ENCODE measurements around the gene GDPD5.

The GDPD5 gene, protein sequence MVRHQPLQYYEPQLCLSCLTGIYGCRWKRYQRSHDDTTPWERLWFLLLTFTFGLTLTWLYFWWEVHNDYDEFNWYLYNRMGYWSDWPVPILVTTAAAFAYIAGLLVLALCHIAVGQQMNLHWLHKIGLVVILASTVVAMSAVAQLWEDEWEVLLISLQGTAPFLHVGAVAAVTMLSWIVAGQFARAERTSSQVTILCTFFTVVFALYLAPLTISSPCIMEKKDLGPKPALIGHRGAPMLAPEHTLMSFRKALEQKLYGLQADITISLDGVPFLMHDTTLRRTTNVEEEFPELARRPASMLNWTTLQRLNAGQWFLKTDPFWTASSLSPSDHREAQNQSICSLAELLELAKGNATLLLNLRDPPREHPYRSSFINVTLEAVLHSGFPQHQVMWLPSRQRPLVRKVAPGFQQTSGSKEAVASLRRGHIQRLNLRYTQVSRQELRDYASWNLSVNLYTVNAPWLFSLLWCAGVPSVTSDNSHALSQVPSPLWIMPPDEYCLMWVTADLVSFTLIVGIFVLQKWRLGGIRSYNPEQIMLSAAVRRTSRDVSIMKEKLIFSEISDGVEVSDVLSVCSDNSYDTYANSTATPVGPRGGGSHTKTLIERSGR

DNA sequence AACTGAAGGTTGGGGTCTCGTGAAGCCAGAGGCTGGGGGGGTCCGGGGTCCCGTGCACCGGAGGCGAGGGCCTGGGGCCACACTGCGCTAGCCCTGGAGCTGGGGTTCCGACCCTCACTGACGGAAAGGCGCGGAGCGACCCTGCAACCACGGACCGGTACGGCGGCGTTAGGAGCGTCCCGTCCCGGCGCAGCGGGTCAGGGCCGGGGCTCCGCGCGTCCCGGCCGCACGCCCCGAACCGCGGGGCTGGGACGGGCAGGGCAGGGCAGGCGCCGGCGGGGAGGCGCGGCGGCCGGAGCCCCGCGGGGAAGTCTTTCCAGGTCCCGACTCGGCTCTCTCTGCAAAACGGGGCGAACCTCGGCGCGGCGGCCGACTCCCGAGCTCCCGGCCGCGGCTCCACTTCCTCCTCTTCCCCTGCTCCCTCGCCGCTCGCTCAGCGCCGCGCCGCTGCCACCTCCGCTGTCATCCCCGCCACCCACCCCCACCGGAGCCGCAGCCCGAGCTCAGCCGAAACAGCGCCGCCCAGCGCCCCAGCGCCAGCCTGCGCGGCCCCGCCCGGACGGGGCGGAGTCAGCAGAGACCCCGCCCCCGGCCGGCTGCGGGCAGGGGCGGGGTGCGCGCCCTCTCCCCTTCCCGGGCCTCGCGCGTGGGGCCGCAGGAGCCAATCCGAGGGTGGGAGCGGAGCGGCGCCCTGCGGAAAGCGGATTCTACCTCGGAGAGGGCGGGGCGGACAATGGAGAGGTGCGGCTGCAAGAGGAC is at the start of gene GDPD5:
TSS of gene GDPD5 (minus strand) at position 509 of the 759 bp plus-strand sequence. CDS start 48,206 bp downstream, outside the sequence.
- DNase-seq = peak; percentile 83

DNA sequence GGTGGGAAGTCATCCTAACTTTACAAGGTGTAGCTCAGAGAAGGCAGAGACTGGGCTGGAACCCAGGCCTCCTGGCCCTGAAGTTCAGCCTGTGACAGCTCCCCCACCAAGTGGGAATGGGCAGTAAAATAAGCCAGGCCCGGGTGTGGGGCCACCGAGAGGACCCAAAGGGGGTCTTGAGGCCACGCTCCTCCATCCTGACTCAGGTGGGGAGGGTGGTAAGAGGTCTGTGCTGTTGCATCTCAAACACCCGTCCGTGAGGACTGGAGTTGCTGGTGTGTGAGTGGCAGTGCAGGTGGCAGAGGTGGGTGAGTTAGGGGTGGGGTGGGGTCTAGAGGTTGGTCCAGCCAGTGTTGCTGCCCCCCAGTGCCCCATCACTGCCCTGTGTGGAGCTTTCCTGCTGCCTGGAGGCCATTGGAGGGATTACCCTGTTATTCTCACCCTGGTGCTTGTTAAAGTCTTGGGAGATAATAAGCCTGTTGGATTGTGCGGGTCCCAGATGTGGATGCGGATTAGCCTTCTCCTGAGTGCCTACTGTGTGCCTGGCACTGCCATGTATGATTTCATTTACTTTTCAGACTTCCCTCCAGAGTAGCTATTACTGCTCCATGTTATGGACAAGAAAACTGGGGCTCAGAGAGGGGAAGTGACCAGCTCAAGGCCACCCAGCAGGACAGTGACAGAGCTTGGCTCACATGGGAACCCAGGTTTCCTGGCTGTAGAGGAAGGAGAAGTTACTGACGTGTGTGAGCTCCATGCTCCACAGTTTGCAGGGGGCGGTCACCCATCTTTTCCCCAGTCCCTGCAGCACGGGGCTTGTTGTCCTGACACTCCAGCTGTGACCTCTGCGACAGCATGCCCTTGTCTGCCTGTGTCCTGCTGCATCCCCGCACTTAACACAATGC is 49.2 kb upstream of the GDPD5 start:
- no peak for DNase-seq

DNA sequence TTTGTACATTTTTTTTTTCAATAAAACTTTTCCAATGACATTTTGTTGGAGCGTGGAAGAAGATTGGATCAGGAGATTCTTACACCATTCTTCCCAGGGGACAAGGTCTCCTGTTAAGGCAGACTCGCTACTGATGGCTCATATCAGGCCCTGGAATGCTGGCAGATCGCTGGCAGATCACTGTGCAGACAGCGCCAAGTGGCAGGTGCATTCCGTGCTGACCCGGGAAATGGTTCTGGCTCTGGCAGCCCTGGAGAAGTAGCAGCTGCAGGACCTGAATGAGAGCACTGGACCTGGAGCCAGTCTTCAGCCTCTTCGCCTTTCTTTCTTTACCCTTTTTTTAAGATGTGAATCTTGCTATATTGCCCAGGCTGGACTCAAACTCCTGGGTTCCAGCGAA is 47.0 kb upstream of the GDPD5 start:
- DNase-seq = no peak

DNA sequence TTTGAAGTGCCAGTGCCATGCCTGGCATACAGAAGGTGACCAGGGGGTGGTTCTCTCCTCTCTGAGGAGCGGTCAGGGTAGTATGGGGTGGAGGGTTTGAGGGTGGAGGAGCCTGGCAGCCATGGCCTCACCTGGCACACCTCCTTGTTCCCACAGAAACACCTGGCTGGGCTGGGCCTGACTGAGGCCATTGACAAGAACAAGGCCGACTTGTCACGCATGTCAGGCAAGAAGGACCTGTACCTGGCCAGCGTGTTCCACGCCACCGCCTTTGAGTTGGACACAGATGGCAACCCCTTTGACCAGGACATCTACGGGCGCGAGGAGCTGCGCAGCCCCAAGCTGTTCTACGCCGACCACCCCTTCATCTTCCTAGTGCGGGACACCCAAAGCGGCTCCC is 45.9 kb upstream of the GDPD5 start:
- DNase-seq = no peak

DNA sequence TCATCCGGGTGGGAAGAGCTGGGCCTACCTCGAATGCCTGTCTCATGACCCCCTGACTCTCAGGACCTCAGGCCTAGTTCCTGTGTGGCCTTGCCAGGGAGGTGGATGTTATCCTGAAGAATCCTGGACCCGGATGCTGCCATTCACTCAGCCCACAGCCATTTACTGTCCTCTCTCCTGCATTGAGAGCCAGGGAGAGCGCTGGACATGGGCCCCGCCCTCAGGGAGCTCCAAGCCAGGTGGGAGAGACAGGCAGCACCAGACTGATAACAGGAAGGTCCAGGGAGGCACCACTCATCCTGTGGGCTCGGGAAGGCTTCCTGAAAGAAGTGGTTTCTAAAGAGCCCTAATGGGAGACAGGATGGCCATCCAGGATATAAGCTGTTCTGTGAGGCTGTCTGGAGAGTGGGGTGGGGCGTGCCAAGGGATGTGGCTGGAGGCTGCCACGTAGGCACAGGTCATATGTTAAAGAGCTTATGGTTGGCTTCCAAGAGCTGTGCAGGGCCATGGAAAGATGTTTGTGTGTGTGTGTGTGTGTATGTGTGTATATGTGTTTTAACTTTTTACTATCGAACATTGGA is 44.9 kb upstream of the GDPD5 start:
- DNase-seq = no peak

DNA sequence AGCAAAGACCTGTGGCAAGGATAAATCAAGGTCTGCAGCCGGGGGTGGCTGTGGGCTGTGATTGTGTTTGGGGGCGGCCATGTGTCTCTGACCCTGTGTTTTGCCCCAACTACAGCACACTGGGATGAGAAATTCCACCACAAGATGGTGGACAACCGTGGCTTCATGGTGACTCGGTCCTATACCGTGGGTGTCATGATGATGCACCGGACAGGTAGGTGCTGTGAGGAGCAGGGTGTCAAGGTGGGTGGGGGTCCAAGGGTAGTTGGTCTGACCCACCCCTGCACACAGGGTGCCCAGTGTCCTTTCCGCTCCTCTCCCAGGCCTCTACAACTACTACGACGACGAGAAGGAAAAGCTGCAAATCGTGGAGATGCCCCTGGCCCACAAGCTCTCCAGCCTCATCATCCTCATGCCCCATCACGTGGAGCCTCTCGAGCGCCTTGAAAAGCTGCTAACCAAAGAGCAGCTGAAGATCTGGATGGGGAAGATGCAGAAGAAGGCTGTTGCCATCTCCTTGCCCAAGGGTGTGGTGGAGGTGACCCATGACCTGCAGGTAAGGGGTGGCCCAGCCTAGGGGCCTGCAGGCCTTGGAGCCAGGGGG is 43.0 kb upstream of the GDPD5 start:
- DNase-seq = no peak

DNA sequence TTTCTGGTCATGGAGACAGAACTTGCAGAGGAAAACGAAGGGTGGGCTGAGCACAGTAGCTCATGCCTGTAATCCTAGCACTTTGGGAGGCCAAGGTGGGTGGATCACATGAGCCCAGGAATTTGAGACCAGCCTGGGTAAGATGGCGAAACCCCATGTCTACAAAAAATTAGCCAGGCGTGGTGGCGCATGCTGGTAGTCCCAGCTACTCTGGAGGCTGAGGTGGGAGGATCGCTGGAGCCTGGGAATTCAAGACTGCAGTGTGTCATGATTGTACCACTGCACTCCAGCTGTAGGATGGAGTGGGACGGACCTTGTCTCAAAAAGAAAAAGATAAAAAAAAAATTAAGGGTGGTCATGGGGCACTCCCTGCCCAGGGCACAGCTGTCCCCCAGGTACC is 42.2 kb upstream of the GDPD5 start:
- DNase-seq = no peak

DNA sequence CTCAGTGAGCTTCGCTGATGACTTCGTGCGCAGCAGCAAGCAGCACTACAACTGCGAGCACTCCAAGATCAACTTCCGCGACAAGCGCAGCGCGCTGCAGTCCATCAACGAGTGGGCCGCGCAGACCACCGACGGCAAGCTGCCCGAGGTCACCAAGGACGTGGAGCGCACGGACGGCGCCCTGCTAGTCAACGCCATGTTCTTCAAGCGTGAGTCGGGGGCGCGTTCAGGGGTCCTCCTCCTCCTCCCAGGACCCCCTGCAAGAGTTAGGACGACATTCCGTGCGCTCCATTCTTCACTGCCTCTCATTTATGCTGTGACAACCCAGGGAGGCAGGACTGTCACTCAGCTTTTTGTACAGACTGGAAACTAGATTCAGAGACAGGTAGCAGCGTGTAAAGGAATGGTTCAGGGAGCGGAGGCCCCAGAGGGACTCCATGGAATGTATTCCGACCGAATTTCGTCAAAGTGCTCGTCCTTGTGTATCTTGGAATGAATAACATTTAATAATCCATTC is 41.1 kb upstream of the GDPD5 start:
- no peak for DNase-seq

DNA sequence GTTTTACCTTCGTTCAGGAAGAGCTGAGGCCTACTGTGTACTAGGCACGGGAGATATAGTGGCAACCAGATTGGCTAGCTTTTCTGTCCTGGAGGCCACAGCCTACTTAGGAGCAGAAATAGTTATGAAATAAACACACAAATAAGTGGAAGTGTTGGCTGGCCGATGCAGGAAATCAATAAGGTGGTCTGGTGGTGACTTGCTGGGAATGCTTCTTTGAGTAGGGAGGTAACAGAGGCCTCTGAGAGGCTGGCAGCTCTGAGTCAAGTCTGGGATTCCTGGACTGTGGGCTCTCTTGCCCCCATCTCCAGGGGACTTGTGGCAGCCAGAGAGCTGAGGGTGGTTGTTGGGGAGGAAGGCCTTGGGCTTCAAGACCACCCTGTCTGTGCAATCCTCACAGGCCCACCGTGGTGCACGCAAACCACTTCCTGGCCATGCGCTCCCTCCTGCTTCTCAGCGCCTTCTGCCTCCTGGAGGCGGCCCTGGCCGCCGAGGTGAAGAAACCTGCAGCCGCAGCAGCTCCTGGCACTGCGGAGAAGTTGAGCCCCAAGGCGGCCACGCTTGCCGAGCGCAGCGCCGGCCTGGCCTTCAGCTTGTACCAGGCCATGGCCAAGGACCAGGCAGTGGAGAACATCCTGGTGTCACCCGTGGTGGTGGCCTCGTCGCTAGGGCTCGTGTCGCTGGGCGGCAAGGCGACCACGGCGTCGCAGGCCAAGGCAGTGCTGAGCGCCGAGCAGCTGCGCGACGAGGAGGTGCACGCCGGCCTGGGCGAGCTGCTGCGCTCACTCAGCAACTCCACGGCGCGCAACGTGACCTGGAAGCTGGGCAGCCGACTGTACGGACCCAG is 40.4 kb upstream of the GDPD5 start:
- DNase-seq = no peak

DNA sequence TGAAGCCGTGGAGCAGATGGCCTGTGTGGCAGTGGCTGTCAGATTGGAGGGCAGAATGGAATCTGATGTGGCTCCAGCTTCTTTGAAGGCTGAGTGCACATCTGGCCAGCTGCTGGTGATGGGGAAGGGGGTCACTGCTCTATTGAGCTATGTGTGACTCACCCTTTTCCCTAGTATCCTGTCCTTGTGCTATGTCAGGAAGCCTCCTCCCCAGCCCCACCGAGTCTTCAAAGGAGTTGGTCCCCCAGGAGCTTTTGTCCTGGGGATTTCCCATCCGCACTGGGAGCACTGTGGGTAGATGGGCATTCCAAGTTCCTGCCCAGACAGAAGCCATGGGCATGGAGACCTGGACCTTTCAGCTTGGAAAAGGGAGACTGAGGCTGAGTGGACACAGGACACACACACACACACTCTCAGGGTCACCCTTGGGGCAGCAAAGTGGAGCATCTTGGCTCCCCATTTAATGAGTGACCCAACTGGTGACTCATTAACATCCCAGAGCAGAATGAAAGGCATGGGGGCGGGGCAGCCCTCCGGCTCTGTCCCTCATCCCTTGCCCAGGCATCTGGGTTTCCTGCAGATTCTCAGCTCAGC is 39.6 kb upstream of the GDPD5 start:
- no peak for DNase-seq

DNA sequence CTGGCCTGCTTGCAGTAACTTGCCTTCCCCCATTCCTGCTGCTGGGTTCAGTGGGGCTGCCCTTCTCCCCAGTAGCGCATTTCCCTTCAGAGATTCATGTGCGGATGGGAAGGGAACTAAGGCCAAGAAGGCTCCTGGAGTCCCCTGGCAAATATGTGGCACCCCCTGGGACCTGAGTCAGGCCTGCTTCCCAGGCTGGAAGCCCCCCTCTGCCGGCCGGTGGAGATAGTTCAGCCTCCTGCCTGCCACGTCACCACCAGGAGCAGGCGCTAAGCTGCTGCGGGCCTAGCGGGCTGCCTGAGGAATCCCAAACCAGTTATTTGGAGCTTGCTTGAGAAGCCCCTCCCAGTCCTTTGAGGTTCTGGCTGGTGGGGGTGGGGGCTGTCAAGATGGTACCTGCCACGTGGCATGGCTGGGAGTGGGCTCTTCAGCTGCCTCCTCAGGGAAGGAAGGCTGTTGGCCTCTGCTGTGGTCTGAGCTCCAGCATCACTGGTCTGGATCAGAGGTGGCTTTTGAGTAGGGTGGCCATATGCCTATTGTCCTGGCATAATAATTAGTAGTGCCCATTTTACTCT is 38.3 kb upstream of the GDPD5 start:
- DNase-seq = no peak

DNA sequence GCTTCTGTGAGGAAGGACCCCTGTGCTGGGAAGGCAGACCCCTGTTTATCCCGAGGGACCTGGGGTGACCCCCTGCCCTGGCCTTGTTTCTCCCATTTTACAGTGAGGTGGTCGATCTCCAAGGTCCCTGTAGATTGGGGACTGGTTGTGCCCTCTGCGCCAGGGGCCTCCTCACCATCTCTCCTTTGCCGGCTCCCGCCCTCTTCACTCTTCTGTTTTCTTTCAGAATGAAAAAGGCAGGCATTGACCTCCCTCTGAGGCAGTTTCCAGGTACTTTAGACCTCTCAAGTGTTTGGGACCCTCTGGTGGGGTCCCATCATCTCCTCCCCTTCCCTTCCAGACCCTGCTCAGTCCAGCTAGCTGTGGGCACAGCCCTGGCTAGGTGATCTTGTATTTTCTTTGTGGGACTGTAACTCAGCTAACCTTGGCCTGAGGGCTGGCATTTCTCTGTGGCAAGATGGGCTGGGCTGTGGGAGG is 37.8 kb upstream of the GDPD5 start:
- no peak for DNase-seq

DNA sequence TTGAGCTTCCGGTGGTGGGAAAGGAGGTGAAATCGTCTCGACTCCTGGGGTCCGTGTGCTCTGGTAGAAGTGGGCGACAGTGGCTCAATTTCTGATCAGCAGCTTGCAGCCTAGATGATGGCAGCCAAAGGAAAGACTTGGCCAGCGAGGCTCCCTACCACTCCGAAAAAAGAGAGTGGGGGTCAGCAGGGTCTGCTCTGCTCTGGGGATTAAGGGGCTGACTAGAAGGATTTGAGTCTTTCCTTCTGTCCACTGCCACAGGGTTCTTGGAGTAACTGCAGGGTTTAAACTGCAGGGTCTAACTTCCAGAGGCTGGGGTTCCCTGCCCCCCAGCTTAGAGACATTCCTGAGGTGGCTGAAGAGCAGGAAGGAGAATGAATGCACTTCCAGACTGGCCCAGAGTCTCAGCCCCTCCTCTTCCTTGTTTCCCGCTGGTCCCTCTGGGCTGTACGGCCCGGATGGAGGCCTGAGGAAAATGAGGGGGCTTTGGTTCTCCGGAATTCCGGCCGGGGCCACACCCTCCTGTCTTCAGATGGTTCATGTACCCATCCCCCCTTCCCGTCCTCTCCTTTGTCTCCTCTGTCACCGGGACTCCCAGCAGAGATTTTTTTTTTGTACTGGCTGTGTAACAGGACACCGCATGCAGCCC is 37.2 kb upstream of the GDPD5 start:
- DNase-seq = no peak

DNA sequence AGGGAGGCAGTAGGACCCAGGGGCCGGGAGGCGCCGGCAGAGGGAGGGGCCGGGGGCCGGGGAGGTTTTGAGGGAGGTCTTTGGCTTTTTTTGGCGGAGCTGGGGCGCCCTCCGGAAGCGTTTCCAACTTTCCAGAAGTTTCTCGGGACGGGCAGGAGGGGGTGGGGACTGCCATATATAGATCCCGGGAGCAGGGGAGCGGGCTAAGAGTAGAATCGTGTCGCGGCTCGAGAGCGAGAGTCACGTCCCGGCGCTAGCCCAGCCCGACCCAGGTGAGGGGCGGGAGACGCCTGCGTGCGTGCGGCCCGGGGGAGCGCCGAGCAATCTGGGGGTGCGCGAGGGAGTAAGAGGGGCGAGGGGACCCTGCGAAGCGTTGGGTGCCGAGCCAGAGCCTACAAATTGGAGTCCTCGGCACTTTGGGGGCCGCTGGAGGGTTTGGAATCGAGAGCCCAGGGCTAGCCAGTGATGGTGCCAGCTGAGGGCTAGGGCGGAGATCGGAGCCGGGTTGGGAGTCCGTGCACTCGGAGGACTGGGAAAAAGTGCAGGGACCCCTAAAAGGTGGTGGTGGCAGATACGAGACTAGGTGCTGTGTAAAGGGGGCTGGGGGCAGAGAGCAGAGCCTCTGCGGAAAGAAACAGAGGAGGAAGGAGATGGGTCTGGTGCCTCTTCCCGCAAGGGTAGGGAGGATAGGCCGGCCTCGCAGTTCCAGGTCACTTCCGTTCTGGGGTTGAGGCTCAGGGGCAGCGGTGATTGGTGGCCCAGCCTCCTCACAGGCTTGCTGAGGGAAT is 36.5 kb upstream of the GDPD5 start, which contains the start of gene SERPINH1:
TSS of gene SERPINH1 (plus strand) at position 206 of the 788 bp plus-strand sequence. CDS start 4,097 bp downstream, outside the sequence.
- DNase-seq = peak; percentile 56

DNA sequence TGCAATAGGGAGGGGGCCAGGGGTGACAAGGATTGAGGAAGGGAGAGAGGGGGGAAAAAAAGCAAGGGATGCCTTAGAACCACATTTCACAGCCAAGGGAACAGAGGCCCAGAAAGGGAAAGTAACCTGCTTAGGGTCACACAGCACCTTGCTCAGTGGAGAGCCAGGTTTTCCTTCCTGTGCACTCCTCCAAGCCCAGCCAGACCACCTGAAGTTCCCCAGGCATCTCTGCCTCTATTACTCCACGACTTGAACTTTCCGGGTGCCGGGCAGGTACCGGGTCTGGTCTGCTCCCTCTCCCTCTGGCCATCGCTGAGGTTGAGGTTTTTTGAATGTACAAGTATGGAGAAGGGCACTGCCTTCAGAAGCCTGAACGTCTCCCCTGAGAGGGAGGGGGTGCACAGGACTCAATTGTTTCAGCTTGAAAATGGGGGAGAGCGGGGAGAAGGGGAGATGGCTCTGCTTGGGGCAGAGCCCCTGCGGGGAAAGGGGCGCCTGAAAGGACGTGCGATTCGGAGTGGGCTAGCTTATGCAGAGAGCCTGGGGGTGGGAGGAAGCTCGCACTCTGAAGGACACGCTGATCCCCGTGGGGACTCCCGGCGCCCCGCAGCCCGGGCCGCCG is 35.8 kb upstream of the GDPD5 start:
- no peak for DNase-seq

DNA sequence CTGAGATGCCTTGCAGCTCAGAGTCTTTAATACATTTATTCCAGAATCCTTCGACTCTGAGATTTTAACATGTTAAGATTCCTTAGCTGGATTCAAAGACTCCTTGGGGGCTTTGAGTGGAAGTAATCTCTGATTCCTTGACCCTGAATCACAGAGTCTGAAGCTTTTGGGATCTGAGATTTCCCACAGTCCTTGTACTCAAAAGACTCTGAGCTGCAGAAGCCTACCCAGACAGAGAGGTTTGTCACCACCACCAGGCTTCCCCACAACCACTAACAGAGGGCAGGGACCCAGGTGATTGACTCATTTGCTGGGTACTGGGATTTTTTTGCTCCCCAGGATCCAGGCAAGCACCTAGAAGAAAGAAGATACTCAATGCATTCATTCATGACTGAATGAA is 34.9 kb upstream of the GDPD5 start:
- DNase-seq = no peak

DNA sequence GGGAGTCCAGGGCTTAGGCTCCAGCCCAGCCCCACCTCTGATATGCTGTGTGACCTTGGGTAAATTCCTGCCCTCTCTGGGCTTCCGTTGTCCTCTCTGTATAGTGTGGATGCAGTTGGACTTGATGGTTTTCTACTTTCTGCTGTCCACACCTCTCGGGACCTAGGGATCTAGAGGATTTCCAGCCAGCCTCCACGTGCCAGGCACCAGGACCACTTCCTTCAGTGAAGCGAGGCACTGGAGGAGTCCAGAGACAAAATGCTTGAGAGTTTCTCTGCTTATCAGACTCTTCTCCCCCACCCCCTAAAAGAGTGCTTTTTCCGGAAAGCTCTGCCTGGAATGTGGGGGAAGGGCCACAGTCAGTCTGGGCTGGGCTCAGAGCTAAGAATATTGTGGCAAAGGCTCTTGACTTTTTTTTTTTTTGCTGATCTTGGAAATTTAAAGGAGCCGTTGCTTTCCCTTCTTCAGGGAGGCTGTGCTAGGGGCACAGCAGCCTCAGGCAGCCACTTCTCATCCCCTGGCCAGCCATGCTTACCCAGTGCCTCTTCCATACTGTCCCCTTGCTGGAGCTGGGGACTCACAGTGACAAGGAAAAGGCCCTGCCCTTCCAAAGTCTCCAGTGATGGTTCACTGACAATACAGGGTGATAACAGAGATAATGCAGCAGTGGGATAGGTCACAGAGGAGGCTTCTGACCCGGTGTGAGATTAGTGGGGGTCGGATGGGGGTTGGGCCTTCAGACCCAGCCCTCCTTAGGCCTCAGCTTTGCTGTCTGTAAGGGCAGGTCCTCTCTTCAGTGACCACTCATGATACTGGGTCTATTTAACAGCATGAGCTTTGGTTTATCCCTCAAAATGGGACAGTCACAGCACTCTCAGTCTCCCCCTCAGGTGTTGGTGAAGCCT is 33.5 kb upstream of the GDPD5 start:
- DNase-seq = no peak

Measured in activated CD8-positive, alpha-beta memory T cell treated with anti-CD3 and anti-CD28 coated beads, Interleukin-2, amount 50 U/mL, for 4 hours (primary cell).